Nephron progenitor cell (in vitro differentiated cells): ENCODE measurements around the gene RASSF8.

Experiments used
- DNase-seq: peaks from one replicate; pipeline ENCODE4 v3.0.0; 2021
- H3K27ac Mint-ChIP-seq: 2 replicates; pipeline ENCODE4 v1.8.0; 2021; ENCODE audit warnings: mild to moderate bottlenecking, moderate library complexity, mixed read lengths
- H3K27me3 Mint-ChIP-seq: 2 replicates; pipeline ENCODE4 v1.8.0; 2021; ENCODE audit warnings: mild to moderate bottlenecking, low read depth, mixed read lengths; ENCODE audit not compliant: poor library complexity
- H3K36me3 Mint-ChIP-seq: 2 replicates; pipeline ENCODE4 v1.8.0; 2021; ENCODE audit warnings: low read depth, mixed read lengths
- H3K4me1 Mint-ChIP-seq: 2 replicates; pipeline ENCODE4 v1.8.0; 2021; ENCODE audit warnings: mixed read lengths
- H3K4me3 Mint-ChIP-seq: 2 replicates; pipeline ENCODE4 v1.8.0; 2021; ENCODE audit warnings: mild to moderate bottlenecking, moderate library complexity, mixed read lengths
- H3K9me3 Mint-ChIP-seq: 2 replicates; pipeline ENCODE4 v1.8.0; 2021; ENCODE audit warnings: mild to moderate bottlenecking, moderate library complexity, mixed read lengths
- TF ChIP-seq, protein P1 (sequence below): fragments of 200-600 bp; sonication (generic); IDR thresholded peaks from 2 replicates; pipeline ENCODE4 v1.5.0; 2021; ENCODE audit warnings: antibody characterized with exemption

RASSF8 gene

DNA sequence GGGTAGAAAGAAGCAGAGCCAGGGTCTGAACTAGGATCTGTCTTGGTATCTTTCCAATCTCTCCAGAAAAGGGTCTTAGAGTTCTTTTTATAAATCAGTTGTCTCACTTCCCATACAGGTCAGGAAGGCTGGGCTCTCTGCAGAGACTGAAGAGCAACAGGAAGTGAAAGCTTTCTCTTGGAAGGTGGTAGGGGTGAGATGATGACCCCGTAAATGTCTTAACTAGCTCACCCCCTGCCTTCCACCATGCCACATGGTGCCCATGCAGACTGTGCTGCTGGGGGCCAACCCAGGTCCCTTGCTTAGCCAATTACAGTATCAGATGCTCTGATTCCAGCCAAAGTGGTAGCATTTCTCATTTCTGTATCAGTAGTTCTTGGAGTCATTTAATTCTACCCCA is 17.6 kb upstream of the RASSF8 start:
- H3K4me1 Mint-ChIP-seq, result peaks cover 12% of the 10 kb centered on the region
- H3K27me3 Mint-ChIP-seq, result peaks cover 3% of the 10 kb centered on the region
- TF ChIP-seq, protein P1, sequence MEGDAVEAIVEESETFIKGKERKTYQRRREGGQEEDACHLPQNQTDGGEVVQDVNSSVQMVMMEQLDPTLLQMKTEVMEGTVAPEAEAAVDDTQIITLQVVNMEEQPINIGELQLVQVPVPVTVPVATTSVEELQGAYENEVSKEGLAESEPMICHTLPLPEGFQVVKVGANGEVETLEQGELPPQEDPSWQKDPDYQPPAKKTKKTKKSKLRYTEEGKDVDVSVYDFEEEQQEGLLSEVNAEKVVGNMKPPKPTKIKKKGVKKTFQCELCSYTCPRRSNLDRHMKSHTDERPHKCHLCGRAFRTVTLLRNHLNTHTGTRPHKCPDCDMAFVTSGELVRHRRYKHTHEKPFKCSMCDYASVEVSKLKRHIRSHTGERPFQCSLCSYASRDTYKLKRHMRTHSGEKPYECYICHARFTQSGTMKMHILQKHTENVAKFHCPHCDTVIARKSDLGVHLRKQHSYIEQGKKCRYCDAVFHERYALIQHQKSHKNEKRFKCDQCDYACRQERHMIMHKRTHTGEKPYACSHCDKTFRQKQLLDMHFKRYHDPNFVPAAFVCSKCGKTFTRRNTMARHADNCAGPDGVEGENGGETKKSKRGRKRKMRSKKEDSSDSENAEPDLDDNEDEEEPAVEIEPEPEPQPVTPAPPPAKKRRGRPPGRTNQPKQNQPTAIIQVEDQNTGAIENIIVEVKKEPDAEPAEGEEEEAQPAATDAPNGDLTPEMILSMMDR, result no peak
- no peaks in the 10 kb centered on the region for H3K36me3 Mint-ChIP-seq
- no peak overlapping the region for H3K4me3 Mint-ChIP-seq
- H3K27ac Mint-ChIP-seq, result no peak overlapping the region
- no peak for DNase-seq
- no peaks in the 10 kb centered on the region for H3K9me3 Mint-ChIP-seq

DNA sequence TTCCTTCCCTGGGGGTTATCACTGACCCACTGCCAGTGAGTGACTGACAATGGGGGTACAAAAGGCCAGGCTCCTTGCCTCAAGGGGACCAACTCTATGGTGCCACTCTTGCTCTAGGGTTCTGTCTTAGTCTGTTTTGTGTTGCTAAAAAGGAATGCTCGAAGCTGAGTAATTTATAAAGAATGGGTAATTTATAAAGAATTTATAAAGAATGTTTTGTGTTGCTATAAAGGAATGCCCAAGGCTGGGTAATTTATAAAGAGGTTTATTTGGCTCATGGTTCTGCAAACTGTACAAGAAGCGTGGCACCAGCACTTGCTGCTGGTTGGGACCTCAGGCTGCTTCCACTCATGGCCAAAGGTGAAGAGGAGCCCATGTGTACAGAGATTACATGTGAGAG is 15.8 kb upstream of the RASSF8 start:
- Mint-ChIP-seq H3K36me3 (no peaks in the 10 kb centered on the region), H3K27me3 (no peaks in the 10 kb centered on the region), H3K9me3 (no peaks in the 10 kb centered on the region), H3K4me1 (no peaks in the 10 kb centered on the region), H3K27ac (no peak overlapping the region), H3K4me3 (no peak overlapping the region)
- TF ChIP-seq, protein P1, result no peak
- DNase-seq, result no peak

DNA sequence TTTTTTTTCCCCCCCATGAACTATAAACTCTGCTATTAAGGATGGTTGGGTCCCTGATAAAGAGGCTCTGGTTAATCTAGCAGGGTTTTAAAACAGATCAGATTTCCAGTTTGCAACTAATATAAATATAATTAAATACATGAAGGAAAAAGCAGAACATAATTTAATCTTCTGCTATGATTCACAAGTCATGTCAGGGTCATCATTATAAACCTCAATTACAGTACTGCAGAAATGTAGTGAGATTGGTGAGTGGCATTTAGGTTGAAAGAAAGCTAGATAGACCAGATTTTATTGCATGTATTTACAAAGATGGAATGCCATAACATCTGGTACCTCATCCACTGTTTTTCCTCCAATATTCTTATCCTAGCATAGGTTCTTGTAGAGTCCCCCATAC is 14.5 kb upstream of the RASSF8 start:
- TF ChIP-seq, protein P1, result no peak
- no peaks in the 10 kb centered on the region for H3K4me1 Mint-ChIP-seq
- no peaks in the 10 kb centered on the region for H3K9me3 Mint-ChIP-seq
- H3K36me3 Mint-ChIP-seq, result no peaks in the 10 kb centered on the region
- H3K27me3 Mint-ChIP-seq, result no peaks in the 10 kb centered on the region
- no peak for DNase-seq
- no peak overlapping the region for H3K4me3 Mint-ChIP-seq
- no peak overlapping the region for H3K27ac Mint-ChIP-seq

DNA sequence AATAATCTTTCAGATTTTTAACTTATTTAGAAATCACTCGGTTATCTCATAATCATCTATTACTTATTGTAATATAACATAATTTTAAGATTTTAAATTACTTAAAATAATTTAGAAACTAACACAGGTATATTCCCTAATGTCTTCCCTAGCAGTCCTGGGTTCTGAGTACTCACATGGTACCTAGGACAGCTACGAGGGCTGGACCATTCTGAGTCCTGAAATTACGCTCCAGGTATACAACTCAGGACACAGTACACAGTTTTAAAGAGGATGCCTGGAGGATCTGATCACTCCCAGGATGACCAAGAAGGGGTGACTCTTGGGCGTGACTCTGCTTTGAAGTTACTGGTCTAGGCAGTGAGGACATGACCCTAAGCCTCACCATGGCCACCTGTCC is 9.1 kb upstream of the RASSF8 start:
- H3K4me1 Mint-ChIP-seq, result no peaks in the 10 kb centered on the region
- TF ChIP-seq, protein P1, result no peak

DNA sequence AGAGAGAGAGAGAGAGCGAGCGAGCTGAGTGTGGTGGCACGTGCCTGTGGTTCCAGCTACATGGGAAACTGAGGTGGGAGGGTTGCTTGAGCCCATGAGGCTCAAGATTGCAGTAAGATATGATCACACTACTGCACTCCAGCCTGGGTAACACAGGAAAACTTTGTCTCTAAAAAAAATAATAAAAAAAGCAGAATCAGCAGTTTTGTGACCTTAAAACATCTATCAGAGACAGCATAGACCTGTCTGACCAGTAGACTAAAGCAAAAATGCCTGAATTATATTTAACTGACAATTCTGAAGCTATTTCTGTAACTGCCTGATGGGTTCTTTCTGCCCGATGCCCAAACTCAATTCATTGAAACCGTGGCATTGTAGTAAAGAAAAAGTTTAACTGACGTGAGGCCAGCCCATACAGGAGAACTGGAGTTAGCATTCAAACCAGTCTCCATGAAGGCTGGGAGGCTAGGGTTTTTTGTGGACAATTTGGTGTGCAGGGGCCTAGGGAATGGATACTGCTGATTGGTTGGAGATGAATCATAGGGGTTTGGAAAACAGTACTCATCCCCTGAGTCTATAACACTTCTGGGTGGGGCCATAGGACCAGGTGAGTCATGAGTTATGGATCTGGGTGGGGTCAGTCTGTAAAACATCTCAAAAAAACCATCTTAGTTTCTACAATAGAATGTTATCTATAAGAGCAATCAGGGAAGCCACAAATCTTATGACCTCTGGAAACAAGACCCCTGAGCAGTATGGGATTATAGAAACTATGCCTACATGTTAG is 8.0 kb upstream of the RASSF8 start:
- DNase-seq, result no peak
- no peaks in the 10 kb centered on the region for H3K4me1 Mint-ChIP-seq
- H3K36me3 Mint-ChIP-seq, result peaks cover 35% of the 10 kb centered on the region
- peaks cover 3% of the 10 kb centered on the region for H3K9me3 Mint-ChIP-seq
- TF ChIP-seq, protein P1, result no peak
- H3K4me3 Mint-ChIP-seq, result no peak overlapping the region
- H3K27me3 Mint-ChIP-seq, result no peaks in the 10 kb centered on the region
- H3K27ac Mint-ChIP-seq, result no peak overlapping the region

More for the DNA sequence above, 9.1 kb upstream of the RASSF8 start:
- Mint-ChIP-seq H3K36me3 (peaks cover 23% of the 10 kb centered on the region), H3K27me3 (no peaks in the 10 kb centered on the region), H3K9me3 (no peaks in the 10 kb centered on the region), H3K4me3 (no peak overlapping the region), H3K27ac (no peak overlapping the region)
- DNase-seq, result no peak
